Smooth muscle cell of the coronary artery (primary cell): Measurements from ENCODE around the gene IFNA8. TPM values are rescaled to one million over a fixed set of nuclear protein-coding genes. Genes with fewer than 3 reads are reported as not detected.

ENCODE experiments used
- total RNA-seq: library from RNA; depleted of rRNA; stranded (reverse); fragments of >200 nt; gene quantifications from 2 replicates; pipeline ENCODE4 v1.2.3, GENCODE V29; 2014; ENCODE audit warnings: low replicate concordance

The IFNA8 gene
- total RNA-seq: not detected in 2 replicates

GRCh38 chr9:21408817-21409216 lies at the start of gene IFNA8:
Gene IFNA8 (plus strand): TSS chr9:21409117. CDS start chr9:21409177, 60 bp downstream.

DNA sequence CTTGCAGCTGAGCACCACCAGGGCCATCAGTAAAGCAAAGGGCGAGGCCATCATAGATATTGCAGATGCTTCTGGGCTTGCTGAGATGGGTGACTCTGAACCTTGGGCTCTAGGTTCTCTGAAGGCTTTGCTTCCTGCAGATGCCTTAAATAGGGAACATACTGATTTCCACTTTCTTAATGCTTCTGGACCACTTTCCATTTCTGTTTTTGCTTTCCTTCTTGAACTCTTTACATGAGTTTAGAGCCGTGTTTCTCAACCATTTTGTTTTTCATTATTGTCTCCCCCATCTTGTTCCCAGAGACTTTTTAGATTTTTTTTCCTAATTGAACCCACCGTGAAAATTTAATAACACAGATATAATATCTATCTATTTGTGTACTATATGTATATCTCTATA lies 41.0 kb upstream of the IFNA8 start, which contains the start of gene IFNA13:
Gene IFNA13 (minus strand): TSS at position 101 of the 400 bp plus-strand sequence. CDS start 47 bp downstream, at position 54.

DNA sequence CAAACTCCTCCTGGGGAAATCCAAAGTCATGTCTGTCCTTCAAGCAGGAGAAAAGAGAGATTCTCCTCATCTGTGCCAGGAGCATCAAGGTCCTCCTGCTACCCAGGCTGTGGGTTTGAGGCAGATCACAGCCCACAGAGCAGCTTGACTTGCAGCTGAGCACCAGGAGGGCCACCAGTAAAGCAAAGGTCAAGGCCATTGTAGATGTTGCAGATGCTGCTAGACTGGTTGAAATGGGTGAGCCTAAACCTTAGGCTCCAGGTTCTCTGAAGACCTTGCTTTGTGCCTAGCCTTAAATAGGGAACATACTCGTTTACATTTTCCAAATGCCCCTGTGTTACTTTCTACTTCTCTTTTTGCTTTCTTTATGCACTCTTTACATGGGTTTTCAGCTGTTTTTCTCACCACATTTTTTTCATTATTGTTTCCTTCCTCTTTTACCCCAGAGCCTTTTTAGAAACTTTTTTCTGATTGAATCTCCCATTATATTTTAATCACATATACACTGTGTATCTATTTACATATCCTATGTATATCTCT lies 23.7 kb upstream of the IFNA8 start, which contains the start of gene IFNA2:
Gene IFNA2 (minus strand): TSS at position 268 of the 540 bp plus-strand sequence. CDS start 69 bp downstream, at position 199.

GRCh38 chr9:21440139-21440538 lies 31.2 kb downstream of the IFNA8 start, which contains the start of gene IFNA1:
Gene IFNA1 (plus strand): TSS chr9:21440439. CDS start chr9:21440508, 69 bp downstream.

Other genes with a start within 250 kb of the IFNA8 start
- gene IFNA21, start 242.5 kb upstream of the IFNA8 start, total RNA-seq: not detected in 2 replicates
- not detected in 2 replicates for gene IFNA4, start 221.5 kb upstream of the IFNA8 start, total RNA-seq
- gene IFNA7, start 206.9 kb upstream of the IFNA8 start, total RNA-seq: not detected in 2 replicates
- not detected in 2 replicates for gene IFNA10, start 202.0 kb upstream of the IFNA8 start, total RNA-seq
- gene IFNA16, start 191.8 kb upstream of the IFNA8 start, total RNA-seq: not detected in 2 replicates
- not detected in 2 replicates for gene IFNA17, start 180.9 kb upstream of the IFNA8 start, total RNA-seq
- not detected in 2 replicates for gene IFNA14, start 169.1 kb upstream of the IFNA8 start, total RNA-seq
- not detected in 2 replicates for gene IFNA5, start 103.8 kb upstream of the IFNA8 start, total RNA-seq
- 25.9 and 31.9 TPM in 2 replicates for gene KLHL9, start 73.7 kb upstream of the IFNA8 start, total RNA-seq
- gene IFNA6, start 58.2 kb upstream of the IFNA8 start, total RNA-seq: not detected in 2 replicates
- gene IFNA13, start 41.1 kb upstream of the IFNA8 start, total RNA-seq: not detected in 2 replicates
- not detected in 2 replicates for gene IFNA2, start 23.7 kb upstream of the IFNA8 start, total RNA-seq
- not detected in 2 replicates for gene IFNA1, start 31.3 kb downstream of the IFNA8 start, total RNA-seq
- 2.2 and 4.4 TPM in 2 replicates for gene IFNE, start 73.2 kb downstream of the IFNA8 start, total RNA-seq